Loucy (cell line): ENCODE data around the gene CD6.
A peak's percentile ranks its signal among the peaks of the same experiment; 100 is the strongest.

Experiments used
- H2AFZ ChIP-seq: fragments of 200-600 bp; sonication (generic); 2 replicates; pipeline ENCODE4 v1.6.0; 2016; ENCODE audit warnings: antibody characterized with exemption, mild to moderate bottlenecking, low read length, moderate library complexity
- H3F3A ChIP-seq: fragments of 200-600 bp; 2 replicates; pipeline ENCODE4 v1.6.0; 2016; ENCODE audit warnings: antibody characterized with exemption, low read depth, mild to moderate bottlenecking
- H3K27me3 ChIP-seq: fragments of 200-600 bp; sonication (generic); 2 replicates; pipeline ENCODE4 v1.6.1; 2014; ENCODE audit warnings: low read length, mild to moderate bottlenecking; ENCODE audit not compliant: insufficient read depth, poor library complexity, severe bottlenecking
- H3K36me3 ChIP-seq: fragments of 200-600 bp; sonication (generic); 2 replicates; pipeline ENCODE4 v1.6.1; 2016; ENCODE audit warnings: low read length; ENCODE audit not compliant: insufficient read depth
- H3K4me1 ChIP-seq: fragments of 200-600 bp; sonication (generic); 2 replicates; pipeline ENCODE4 v1.5.1; 2014; ENCODE audit warnings: low read length, mild to moderate bottlenecking; ENCODE audit not compliant: insufficient read depth, poor library complexity, severe bottlenecking
- H3K4me2 ChIP-seq: fragments of 200-600 bp; sonication (generic); 2 replicates; pipeline ENCODE4 v1.6.0; 2014; ENCODE audit warnings: antibody characterized with exemption, low read length, low read depth, mild to moderate bottlenecking; ENCODE audit not compliant: poor library complexity, severe bottlenecking
- H3K4me3 ChIP-seq: fragments of 200-600 bp; sonication (generic); 2 replicates; pipeline ENCODE4 v1.5.1; 2014; ENCODE audit warnings: low read length, mild to moderate bottlenecking, mixed read lengths; ENCODE audit not compliant: poor library complexity, severe bottlenecking
- H3K79me2 ChIP-seq: fragments of 200-600 bp; sonication (generic); 2 replicates; pipeline ENCODE4 v1.6.1; 2014; ENCODE audit warnings: low read length; ENCODE audit not compliant: insufficient read depth
- H3K9ac ChIP-seq: fragments of 200-600 bp; sonication (generic); 2 replicates; pipeline ENCODE4 v1.6.0; 2014; ENCODE audit warnings: mild to moderate bottlenecking, low read depth, low read length, moderate library complexity; ENCODE audit not compliant: poor library complexity, severe bottlenecking
- H3K9me2 ChIP-seq: fragments of 200-600 bp; sonication (generic); replicated peaks from 2 replicates; pipeline ENCODE4 v1.6.1; 2016; ENCODE audit warnings: low read depth, low read length, mixed read lengths
- H3K9me3 ChIP-seq: fragments of 200-600 bp; sonication (generic); 2 replicates; pipeline ENCODE4 v1.6.1; 2014; ENCODE audit warnings: mild to moderate bottlenecking, antibody characterized with exemption, low read length, low read depth; ENCODE audit not compliant: insufficient read depth
- H4K20me1 ChIP-seq: fragments of 200-600 bp; sonication (generic); 2 replicates; pipeline ENCODE4 v1.6.0; 2014; ENCODE audit warnings: antibody characterized with exemption, low read length, mild to moderate bottlenecking; ENCODE audit not compliant: insufficient read depth, poor library complexity, severe bottlenecking
- CTCF ChIP-seq: fragments of 200-600 bp; sonication (generic); conservative IDR thresholded peaks from 2 replicates; pipeline ENCODE4 v1.5.1; 2014; ENCODE audit warnings: mild to moderate bottlenecking, antibody characterized with exemption, low read length
- EZH2phosphoT487 ChIP-seq: fragments of 200-600 bp; IDR thresholded peaks from 2 replicates; pipeline ENCODE4 v1.6.1; 2018; ENCODE audit warnings: antibody characterized with exemption, mild to moderate bottlenecking, moderate library complexity, borderline replicate concordance

CD6 gene

DNA sequence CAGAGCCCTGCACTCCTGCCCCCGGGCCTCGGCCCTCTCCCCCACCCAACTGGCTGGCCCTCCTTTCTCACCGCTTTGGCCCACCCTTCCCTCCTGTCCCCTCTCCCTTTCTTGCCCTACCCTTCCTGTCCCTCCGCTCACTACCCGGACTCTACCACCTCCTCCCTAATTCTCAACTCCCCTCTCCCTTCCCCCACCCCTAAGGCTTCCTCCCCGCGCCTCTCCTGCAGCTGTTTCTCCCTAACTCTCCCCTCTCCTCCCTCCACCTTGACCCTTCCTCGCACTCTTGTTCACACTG, 19.9 kb upstream of the CD6 start:
- H3K4me3 ChIP-seq, result no peak overlapping the region

GRCh38 chr11:60951904-60952741, 19.4 kb upstream of the CD6 start, which contains the start of gene SLC15A3:
Gene SLC15A3 (minus strand): TSS chr11:60952176. CDS start chr11:60951551, 625 bp downstream.
- H3F3A ChIP-seq, result no peaks in the 10 kb centered on the region
- peak within 1 kb of the TSS; percentile 87 for H3K4me2 ChIP-seq
- H3K9me2 ChIP-seq, result no peaks in the 10 kb centered on the region
- no peaks in the 10 kb centered on the region for H4K20me1 ChIP-seq
- H3K27me3 ChIP-seq, result no peaks in the 10 kb centered on the region
- no peaks in the 10 kb centered on the region for H3K9me3 ChIP-seq
- H3K9ac ChIP-seq, result peak within 1 kb of the TSS; percentile 55
- H3K4me3 ChIP-seq, result peak within 1 kb of the TSS; percentile 69
- peaks cover 5% of the 10 kb centered on the region for H3K4me1 ChIP-seq
- TF ChIP-seq EZH2phosphoT487 (no peak), CTCF (no peak)
- H3K36me3 ChIP-seq, result no peaks in the 10 kb centered on the region
- peak within 1 kb of the TSS; percentile 90 for H2AFZ ChIP-seq
- no peaks in the 10 kb centered on the region for H3K79me2 ChIP-seq

More for the DNA sequence above, 19.9 kb upstream of the CD6 start:
- no peak overlapping the region for H3K9ac ChIP-seq
- TF ChIP-seq CTCF (no peak), EZH2phosphoT487 (no peak)
- no peaks in the 10 kb centered on the region for H3F3A ChIP-seq
- H3K36me3 ChIP-seq, result no peaks in the 10 kb centered on the region
- H3K9me3 ChIP-seq, result no peaks in the 10 kb centered on the region
- H3K79me2 ChIP-seq, result no peaks in the 10 kb centered on the region
- H3K4me1 ChIP-seq, result peaks cover 5% of the 10 kb centered on the region
- H3K9me2 ChIP-seq, result no peaks in the 10 kb centered on the region
- no peak overlapping the region for H2AFZ ChIP-seq
- H3K27me3 ChIP-seq, result no peaks in the 10 kb centered on the region
- peak overlapping the region; percentile 87 for H3K4me2 ChIP-seq
- H4K20me1 ChIP-seq, result no peaks in the 10 kb centered on the region

DNA sequence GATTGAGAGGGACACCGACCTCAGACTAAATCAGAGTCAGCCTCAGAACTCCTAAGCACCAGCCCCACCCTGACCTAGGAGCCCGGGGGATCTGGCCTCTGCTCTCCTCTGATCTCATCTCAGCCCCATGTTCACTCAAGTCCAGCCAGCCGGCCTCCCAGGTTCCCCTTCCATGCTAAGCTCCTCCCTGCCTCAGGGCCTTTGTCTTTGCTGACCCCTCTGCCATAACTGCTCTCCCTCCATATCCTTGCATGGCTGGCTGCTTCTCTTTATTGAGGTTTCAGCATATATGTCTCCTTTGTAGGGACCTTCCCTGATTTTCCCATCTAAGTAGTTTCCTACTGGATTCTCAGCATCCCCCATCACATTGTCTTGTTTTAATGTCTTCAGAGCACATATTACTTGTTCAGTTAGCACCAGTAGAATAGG, 18.7 kb upstream of the CD6 start:
- Histone ChIP-seq H3K4me2 (peak overlapping the region; percentile 87), H3K79me2 (no peaks in the 10 kb centered on the region), H3K9me3 (no peaks in the 10 kb centered on the region), H3K36me3 (no peaks in the 10 kb centered on the region), H4K20me1 (no peaks in the 10 kb centered on the region), H3K4me3 (peak overlapping the region; percentile 69), H3K9me2 (no peaks in the 10 kb centered on the region), H3K27me3 (no peaks in the 10 kb centered on the region), H3K9ac (no peak overlapping the region), H2AFZ (peak overlapping the region; percentile 90; the same call in 1 of the 2 replicates), H3K4me1 (peaks cover 5% of the 10 kb centered on the region), H3F3A (no peaks in the 10 kb centered on the region)
- no peak for TF ChIP-seq EZH2phosphoT487

GRCh38 chr11:60953781-60954180, 17.7 kb upstream of the CD6 start:
- H3K9ac ChIP-seq, result no peak overlapping the region
- H3K9me3 ChIP-seq, result no peaks in the 10 kb centered on the region
- H3K4me1 ChIP-seq, result peaks cover 5% of the 10 kb centered on the region
- H3K36me3 ChIP-seq, result no peaks in the 10 kb centered on the region
- no peak overlapping the region for H2AFZ ChIP-seq
- H3K9me2 ChIP-seq, result no peaks in the 10 kb centered on the region
- H3K4me2 ChIP-seq, result no peak overlapping the region
- no peaks in the 10 kb centered on the region for H3K27me3 ChIP-seq
- H3K79me2 ChIP-seq, result no peaks in the 10 kb centered on the region
- TF ChIP-seq EZH2phosphoT487 (no peak), CTCF (no peak)
- H4K20me1 ChIP-seq, result no peaks in the 10 kb centered on the region
- H3F3A ChIP-seq, result no peaks in the 10 kb centered on the region
- no peak overlapping the region for H3K4me3 ChIP-seq
